ENCODE data around the gene SMOC1. TPM values are rescaled to one million over a fixed set of nuclear protein-coding genes. Genes with fewer than 3 reads are reported as not detected.
A peak's percentile ranks its signal among the peaks of the same experiment; 100 is the strongest.

The SMOC1 gene
- total RNA-seq, 1 experiment from 2014 or later = 0.14 TPM

- H3K27ac Mint-ChIP-seq (ENCODE audit: unreplicated experiment) = no peak overlapping the region
- H3K36me3 Mint-ChIP-seq (ENCODE audit: insufficient read depth, unreplicated experiment) = no peaks in the 10 kb centered on the region
- no peak for TF ChIP-seq CTCF (IDR thresholded peaks at IDR 0.05; ENCODE audit: insufficient read depth in 1 of 2, low read depth in 1 of 2, low read length in 1 of 2, severe bottlenecking in 1 of 2, unreplicated experiment in 1 of 2)
- no peaks in the 10 kb centered on the region for H3K9me3 Mint-ChIP-seq (ENCODE audit: unreplicated experiment)
- intact Hi-C loops (cut with micrococcal nuclease; ENCODE audit: unreplicated experiment) = no loop called here
- ChIA-PET CTCF (no interaction called here), POLR2A (no interaction called here)
- H3K27me3 ChIP-seq (replicated peaks; ENCODE audit: control insufficient read depth, insufficient read depth, low read length) = no peaks in the 10 kb centered on the region
- no peak overlapping the region for H3K4me3 Mint-ChIP-seq (ENCODE audit: unreplicated experiment)
- H3K4me3 ChIP-seq (ENCODE audit: low read depth, low read length) = no peak overlapping the region
- H3K4me1 Mint-ChIP-seq (ENCODE audit: low read depth, unreplicated experiment) = peaks cover 11% of the 10 kb centered on the region
- no peaks in the 10 kb centered on the region for H3K9me3 ChIP-seq
- DNase-seq = no peak
- H3K36me3 ChIP-seq (ENCODE audit: control insufficient read depth, insufficient read depth, low read length) = no peaks in the 10 kb centered on the region
- no TSS peak for BruUV-seq (replicated peaks)
- peaks cover 13% of the 10 kb centered on the region for H3K4me1 ChIP-seq
- H3K27me3 Mint-ChIP-seq (ENCODE audit: insufficient read depth, unreplicated experiment) = no peaks in the 10 kb centered on the region
Measured at GRCh38 chr14:69933623-69934275, 54.5 kb downstream of the SMOC1 start.

GRCh38 chr14:69937367-69938081, 58.3 kb downstream of the SMOC1 start:
- Histone ChIP-seq H3K9me3 (no peaks in the 10 kb centered on the region), H3K36me3 (ENCODE audit: control insufficient read depth, insufficient read depth, low read length) (no peaks in the 10 kb centered on the region), H3K4me3 (ENCODE audit: low read depth, low read length) (no peak overlapping the region), H3K4me1 (peaks cover 28% of the 10 kb centered on the region), H3K27me3 (replicated peaks; ENCODE audit: control insufficient read depth, insufficient read depth, low read length) (no peaks in the 10 kb centered on the region)
- Mint-ChIP-seq H3K9me3 (ENCODE audit: unreplicated experiment) (no peaks in the 10 kb centered on the region), H3K27ac (ENCODE audit: unreplicated experiment) (no peak overlapping the region), H3K4me1 (ENCODE audit: low read depth, unreplicated experiment) (peaks cover 20% of the 10 kb centered on the region), H3K4me3 (ENCODE audit: unreplicated experiment) (no peak overlapping the region), H3K36me3 (ENCODE audit: insufficient read depth, unreplicated experiment) (peaks cover 4% of the 10 kb centered on the region), H3K27me3 (ENCODE audit: insufficient read depth, unreplicated experiment) (no peaks in the 10 kb centered on the region)
- no TSS peak for BruUV-seq (replicated peaks)
- ChIA-PET CTCF (no interaction called here), POLR2A (no interaction called here)
- intact Hi-C loops (cut with micrococcal nuclease; ENCODE audit: unreplicated experiment) = no loop called here
- peak in 1 of 2 experiments; percentile 35 for DNase-seq
- TF ChIP-seq CTCF (IDR thresholded peaks at IDR 0.05; ENCODE audit: insufficient read depth in 1 of 2, low read depth in 1 of 2, low read length in 1 of 2, severe bottlenecking in 1 of 2, unreplicated experiment in 1 of 2) = no peak

GRCh38 chr14:69938751-69939150, 59.5 kb downstream of the SMOC1 start:
- H3K4me1 Mint-ChIP-seq (ENCODE audit: low read depth, unreplicated experiment) = peaks cover 27% of the 10 kb centered on the region
- TF ChIP-seq CTCF (IDR thresholded peaks at IDR 0.05; ENCODE audit: insufficient read depth in 1 of 2, low read depth in 1 of 2, low read length in 1 of 2, severe bottlenecking in 1 of 2, unreplicated experiment in 1 of 2) = no peak
- ChIA-PET POLR2A (no interaction called here), CTCF (no interaction called here)
- no peaks in the 10 kb centered on the region for H3K27me3 Mint-ChIP-seq (ENCODE audit: insufficient read depth, unreplicated experiment)
- no peaks in the 10 kb centered on the region for H3K9me3 ChIP-seq
- DNase-seq = no peak
- intact Hi-C loops (cut with micrococcal nuclease; ENCODE audit: unreplicated experiment) = no loop called here
- H3K27me3 ChIP-seq (replicated peaks; ENCODE audit: control insufficient read depth, insufficient read depth, low read length) = no peaks in the 10 kb centered on the region
- no TSS peak for BruUV-seq (replicated peaks)
- no peak overlapping the region for H3K4me3 ChIP-seq (ENCODE audit: low read depth, low read length)
- H3K27ac Mint-ChIP-seq (ENCODE audit: unreplicated experiment) = no peak overlapping the region
- no peak overlapping the region for H3K4me3 Mint-ChIP-seq (ENCODE audit: unreplicated experiment)
- H3K4me1 ChIP-seq = peaks cover 40% of the 10 kb centered on the region
- H3K36me3 Mint-ChIP-seq (ENCODE audit: insufficient read depth, unreplicated experiment) = peaks cover 6% of the 10 kb centered on the region
- no peaks in the 10 kb centered on the region for H3K9me3 Mint-ChIP-seq (ENCODE audit: unreplicated experiment)
- no peaks in the 10 kb centered on the region for H3K36me3 ChIP-seq (ENCODE audit: control insufficient read depth, insufficient read depth, low read length)

Data from Caco-2 (cell line).